GM18520 (cell line): ENCODE results near the gene NACC2.

Source experiments
- ATAC-seq: cut with Tn5 transposase; IDR thresholded peaks from one replicate; pipeline ENCODE4 v1.9.1; 2021; ENCODE audit not compliant: unreplicated experiment

The NACC2 gene

DNA sequence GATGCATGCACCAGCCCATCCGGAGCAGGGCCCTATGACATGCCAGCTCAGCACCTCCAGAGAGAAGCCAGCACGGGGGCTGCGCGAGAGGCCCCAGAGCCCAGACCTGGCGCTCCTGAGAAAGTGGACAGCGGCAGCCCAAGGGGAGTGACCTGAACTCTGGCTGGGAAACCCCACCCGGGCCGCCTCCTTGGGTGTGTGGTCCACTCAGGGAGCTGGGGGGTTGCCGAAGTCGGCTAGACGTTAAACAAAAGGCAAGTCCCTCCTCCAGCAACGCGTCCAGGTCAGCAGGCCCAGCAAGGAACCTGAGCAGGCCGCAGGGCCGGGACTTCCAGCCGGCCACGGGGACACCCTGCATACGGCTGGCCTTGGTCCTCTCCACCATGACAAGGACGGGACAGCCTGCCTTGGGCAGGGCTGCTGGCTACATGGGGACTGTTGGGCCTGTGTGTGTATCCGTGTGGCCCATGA, 35.7 kb downstream of the NACC2 start:
- ATAC-seq = no peak

DNA sequence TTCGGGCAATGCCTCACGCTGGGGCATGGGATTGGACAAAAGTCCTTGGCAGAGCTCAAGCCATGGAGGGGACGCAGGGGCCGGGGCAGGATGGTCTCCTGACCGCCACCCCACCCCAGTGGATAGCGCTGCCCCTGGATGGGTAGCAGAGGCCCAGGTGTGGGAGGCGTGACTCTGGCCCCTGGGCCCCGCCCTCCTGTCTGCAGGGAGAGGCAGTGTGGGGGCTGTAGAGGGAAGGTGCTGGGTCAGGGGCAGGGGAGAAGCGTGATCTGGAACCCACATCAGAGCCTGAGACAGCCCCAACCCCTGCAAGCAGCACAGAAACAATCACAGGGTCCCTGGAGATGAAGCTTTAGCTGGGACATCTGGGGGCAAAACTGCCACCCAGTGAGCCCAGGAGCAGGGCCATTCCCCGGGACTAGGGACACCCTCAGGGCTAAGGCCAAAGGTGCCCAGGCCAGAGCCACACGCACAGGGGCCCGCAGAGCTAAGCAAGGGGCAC, 36.2 kb downstream of the NACC2 start:
- no peak for ATAC-seq

DNA sequence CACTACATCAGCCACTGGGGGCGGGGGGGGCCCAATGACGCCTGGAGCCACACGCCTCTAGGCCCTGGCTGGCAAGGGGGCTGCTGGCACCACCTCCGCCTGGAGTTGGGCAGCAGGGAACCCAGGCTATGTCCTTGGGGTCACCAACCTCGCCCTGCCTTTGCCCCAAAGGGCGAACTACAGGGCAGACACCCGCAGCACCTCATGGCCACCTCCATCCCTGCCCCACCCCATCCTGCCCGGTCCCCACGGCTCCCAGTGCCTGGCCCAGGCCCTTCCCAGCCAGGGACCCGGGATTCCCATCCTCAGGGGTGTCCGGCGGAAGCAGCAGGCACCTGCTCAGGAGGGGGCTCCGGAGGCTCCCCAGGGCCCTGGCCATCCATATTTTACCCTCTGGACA, 37.0 kb downstream of the NACC2 start:
- no peak for ATAC-seq

DNA sequence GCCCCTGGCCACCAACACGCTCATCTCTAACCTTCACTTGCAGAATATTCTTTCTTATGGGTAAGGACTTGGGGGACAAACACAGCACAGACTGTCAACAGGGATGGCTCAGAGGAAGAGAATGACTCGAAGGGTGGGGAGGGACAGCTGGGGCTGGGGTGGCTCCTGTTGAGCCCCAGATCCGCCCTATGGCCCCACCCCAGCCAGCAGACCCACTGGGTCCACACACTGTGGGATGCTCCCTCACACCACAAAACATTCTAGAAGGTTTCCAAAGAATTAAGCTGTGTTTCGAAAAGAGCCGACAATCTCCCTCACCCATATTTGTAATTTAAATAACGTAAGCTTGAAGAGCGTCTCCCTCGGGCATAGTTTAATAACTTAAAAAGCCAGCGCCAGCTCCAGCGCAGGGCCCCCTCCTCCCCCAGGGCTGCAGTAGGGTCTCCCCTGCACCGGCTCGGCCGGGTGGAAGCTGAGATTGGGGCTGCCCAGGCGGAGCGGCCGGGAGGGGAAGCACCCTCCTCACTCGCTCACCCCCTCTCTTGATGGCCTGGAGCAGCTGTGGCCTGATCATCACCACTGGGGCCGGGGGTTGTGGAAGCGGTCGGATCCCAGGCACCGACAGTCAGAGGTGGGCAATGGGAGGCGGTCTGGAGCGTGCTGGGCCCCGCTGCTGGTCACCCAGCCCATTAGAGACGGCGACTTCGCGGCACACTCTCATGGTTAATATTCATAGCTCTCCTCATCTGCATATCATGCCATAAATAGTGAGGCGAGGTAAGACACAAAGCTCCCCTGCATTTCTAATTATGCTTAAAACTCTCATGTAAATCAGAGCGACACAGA, 37.6 kb downstream of the NACC2 start:
- no peak for ATAC-seq

DNA sequence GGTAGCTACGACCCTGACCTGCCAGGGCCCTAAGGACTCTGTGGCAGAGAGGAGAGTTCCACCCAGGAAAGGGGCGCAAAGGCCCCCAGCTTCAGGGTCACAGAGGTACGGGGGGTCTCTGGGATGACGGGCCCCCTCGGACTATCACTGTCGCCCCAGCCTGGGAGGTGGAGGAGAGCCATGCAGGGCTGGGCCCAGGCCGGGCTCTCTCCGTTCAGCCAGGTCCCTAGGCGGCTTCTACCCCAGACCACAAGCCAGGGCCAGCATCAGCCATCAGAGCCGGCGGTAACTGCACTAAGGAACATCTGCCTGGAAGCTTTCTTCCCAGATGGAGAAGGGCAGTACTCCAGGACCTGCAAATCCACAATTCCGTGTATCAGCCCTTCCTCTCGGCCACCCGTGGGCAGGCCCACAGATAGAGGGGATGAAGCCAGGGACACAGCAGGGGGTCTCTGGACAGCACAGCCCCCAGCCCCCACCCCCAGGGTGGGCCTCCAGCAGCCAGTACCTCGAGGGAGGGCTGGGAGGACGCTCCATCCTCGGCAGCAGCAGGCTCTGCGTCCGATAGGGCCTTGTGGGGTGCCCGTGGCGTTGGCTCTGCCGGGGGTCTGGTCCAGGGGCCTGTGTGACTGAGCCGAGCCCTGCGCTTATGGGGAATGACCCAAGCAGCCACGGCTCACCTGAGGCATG, 38.4 kb downstream of the NACC2 start:
- no peak for ATAC-seq

DNA sequence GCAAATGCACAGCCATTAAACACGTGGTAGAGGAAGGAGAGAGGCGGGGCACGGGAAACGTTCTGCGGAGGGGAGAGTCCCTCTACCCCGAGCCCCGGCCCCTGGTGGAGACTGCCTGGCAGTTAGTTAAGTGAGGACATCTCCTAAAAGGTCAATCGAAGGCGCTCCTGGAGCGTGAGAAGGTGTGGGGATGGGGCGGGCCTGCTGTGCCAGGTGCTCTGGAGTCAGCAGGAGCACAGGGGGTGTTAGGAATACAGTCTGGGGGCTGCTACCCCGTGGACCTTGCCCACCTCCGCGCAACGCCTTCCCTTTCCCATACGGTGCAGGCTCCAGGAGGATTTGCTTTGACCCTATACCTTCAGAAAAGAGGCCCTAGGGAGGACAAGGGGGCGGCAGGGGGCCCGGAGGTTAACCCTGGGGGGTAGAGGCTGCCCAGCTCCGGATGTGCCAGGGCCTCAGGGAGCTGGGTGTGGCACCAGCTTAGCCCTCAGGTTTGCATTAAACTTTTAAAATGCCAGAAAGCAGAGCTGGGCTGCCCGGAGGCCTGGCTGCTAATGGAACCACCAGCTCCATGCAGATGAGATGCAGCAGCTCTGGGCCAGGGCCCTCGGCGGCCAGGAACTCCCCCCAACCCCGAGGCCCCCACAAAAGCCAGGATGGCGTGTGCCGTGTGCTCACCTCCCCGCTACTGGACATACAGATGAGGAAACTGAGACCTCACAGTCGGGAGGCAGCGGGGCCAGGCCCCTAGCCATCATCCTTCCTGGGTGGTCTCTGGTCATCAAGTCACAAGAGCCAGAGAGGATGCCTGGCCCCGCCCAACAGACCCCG, 39.2 kb downstream of the NACC2 start:
- ATAC-seq = no peak

DNA sequence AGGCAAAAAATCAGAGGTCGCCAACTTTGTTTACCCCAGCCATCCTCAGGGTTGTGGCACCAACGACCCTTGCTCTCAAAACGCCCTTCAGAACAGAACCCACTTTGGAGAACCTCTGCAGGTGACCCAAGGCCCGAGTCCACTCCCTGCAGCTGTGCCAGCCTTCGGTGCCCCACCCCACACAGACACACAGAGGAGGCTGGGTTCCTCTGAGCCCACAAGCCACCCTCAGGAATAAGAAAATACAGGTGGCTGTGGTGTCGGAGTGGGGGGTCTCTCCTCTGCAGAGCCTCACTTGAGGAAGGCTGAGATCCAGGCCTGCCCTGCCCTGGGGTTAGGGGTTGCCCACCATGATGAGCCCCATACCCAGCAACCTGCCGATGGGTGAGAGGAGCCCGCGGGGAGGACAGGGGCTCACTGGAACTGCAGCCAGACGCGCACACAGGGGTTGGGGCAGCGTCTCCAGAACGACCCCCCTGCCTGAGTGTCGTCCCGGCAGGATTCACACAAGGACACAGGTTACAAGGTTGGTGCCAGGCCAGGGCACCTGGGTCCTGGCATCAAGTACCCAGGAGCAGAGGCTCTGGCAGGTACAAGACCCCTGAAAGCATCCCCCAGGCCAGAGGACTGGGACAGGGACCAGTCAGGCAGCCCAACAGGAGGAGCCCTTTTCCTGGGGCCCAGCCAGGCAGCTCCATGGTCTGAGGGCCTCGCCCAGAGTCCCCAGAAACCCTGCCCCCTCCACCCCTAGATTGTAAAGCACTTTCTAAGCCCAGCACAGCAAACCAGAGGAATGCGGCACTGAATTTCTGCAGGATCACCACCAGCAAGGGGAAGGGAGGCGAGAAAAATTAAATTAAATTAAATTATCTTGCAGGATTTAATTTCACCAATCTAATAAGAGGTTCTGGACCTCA, 40.0 kb downstream of the NACC2 start:
- no peak for ATAC-seq

DNA sequence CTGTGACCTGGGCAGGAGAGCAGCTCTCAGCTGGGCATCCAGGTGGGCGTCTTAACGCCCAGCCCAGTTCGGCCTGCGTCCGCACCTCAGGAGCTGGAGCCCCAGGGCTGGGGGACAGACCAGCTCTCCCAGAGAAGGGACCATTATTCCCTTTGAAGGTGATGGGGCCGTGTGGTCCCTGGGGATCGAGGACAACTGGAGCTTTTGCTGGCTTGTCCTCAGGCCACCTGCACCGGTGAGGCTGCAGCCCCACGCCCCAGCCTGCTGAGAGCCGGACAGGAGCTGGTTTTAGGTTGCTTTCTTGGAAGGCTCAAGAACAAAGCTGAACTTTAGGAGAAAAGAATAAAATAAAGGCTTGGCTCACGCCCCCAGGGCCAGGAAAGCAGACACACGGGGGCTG, 40.9 kb downstream of the NACC2 start:
- ATAC-seq = no peak

DNA sequence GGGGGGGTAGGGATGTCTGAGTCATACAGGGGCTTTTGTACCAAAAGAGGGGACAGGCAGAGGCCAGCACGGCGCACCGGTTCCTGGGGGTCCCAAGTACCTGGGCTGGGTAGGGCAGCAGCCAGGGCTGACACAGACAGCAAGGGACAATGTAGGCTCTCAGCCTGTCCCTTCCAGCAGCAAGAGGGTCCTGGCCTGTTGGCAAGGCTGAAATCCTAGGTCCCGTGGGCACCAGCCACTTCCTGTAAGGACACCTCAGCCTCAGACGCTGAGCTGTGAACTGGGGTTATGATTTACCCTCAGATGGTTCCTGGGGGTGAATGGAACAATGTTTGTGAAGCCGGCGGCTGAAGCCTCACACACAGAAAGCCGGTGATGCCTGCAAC, 41.3 kb downstream of the NACC2 start:
- ATAC-seq = no peak

DNA sequence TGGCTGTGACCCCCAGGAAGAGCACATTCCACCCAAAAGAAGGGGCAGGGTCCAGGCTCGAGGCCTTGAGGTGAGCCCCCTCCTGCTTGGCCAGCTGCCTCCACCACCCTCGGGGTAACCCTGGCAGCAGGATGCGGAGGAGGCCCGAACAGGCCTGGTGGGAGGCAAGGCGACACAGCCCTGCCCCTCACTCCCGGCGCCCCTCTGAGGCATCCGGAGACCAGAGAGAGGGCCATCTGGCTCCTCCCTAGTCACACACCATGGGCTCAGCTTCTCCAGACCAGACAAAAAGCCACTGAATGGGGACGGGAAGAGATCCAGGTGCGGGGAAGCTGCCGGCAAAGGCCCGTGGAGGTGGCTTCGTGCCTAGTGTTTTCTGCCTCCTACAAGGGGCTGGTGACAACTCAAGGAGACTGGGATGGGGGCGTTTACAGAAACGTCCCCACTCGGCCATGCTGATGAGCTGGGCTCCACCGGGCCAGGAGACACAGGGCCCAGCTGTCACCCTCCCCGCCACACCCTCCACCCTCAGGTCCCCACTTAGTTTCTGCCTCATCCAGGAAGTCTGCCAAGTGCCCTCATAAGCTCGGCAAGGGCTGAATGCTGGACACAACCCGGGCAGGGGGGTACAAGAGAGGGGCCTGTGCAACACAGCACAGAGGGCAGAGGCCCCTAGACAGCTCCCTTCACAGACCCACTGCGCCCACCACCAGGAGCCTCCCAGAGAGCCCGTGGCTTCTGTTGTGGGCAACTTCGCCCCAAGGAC, 41.9 kb downstream of the NACC2 start:
- no peak for ATAC-seq

DNA sequence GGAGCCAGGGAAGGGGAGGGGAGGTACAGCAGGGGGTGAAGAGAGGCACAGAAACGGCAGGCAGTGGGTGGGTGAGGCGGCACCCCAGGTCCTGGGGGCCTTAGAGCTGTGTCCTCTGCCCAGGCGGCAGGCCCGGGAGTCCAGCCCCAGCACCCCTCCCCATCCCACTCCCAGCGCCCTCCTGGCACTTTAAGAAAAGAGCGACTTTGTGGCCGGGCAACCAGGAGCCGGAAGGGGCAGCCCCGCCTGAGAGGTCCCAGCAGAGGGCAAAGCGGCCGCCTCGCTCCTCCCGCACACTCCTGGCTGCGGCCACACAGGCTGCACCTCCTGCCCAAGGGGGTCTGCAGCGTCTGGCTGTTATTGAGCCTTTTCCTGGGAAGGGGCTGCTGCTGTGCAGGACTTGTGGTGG, 42.6 kb downstream of the NACC2 start:
- ATAC-seq = no peak

DNA sequence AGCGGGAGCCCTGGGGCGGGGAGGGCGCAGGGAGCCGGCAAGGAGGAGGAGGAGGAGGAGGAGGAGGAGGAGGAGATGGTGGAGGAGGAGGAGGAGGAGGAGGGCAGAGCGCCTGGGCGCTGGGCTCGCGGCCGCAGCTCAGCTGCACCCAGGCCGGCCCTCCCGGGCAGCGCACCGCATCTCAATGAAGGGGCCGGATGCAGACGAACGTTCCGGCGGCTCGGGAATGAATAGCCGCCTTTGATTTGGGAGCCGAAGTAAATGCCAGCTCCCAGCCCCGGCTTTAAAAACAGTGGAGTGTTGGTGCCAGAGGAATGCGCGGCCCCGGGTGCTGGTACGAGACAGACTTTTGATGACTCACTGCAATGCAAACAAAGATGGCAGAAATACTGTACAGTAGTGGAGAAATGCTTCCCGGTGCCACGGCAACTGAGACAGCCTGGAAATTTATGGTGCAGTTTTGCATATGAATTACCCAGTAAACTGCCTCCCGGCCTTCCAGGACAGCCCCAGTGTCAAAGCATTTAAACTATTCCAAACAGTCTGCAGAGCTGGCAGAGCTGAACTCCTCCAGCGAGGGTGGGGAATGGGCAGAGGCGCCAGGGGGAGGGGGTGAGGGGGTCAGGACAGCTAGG, 43.1 kb downstream of the NACC2 start:
- no peak for ATAC-seq

DNA sequence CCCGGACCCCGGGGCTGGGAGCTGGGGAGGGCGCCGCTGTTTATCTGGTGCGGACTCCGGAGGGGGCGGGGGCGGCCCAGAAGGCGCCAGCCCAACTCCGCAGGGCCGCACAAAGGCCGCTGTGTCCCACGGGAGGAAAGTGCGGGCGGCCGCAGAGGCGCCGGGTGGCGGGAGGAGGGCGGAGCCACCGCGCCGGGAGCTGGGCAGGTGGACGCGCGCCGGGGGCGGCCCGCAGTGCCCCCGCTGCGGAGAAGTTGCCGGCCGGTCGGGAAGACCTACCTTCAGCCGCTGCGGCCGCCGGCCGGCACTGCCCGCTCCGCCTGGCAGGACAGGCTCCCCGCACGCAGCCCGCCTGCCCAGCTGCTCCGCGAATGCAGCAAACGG, 43.6 kb downstream of the NACC2 start:
- ATAC-seq = no peak

DNA sequence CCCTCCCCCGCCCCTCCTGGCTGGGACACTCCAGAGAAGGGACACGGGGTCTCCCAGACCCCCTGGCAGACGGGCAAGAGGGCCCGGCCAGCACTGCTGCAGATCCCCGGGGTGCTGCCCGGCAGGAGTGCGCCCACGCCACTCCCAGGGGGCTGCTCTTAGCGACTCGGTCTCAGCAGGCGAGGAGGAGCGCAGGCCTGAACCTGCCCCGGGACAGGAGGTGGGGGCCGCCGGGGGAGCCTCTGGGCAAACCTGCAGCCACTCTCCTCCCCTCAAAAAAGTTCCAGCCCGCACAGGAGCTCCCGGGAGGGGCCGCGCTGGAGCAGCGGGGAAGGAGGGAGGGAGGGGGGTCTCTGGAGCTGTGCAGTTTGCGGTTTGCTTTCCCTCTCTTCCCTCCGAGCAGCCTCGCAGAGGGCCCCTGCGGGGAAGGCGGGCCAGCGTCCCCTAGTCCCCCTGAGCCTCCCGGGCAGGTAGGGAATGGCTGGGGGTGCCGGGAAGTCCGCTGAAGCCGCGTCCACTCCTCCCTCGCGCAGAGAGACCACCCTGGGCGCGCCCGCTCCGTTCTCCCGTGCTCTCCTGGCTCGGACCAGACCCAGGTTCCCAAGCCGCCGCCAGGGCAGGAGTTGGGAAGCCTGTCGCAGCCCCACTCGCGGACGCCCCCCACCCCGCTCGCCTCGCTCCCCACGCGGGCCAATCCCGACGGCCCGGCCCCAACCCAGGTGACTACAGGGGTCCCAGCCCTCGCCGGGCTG, 44.2 kb downstream of the NACC2 start:
- no peak for ATAC-seq

DNA sequence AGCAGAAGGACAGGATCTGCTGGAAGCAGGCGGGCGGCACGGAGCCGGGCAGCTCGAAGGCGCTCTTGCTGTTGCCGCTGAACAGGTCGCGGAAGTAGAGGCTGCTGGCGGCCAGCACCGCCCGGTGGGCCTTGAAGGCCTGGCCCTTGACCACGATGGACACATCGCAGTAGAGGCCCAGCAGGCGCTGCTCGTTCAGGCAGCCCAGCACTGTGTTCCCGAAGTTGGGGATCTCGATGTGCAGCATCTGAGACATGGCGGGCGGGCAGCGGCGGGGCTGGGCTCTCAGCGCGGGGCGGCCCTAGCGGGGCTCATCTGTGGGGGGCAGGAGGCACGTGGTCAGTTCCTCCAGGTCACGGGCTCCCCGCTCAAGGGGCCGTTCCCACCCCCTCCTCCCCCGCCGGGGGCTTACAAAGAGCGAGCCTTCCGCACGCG, 44.8 kb downstream of the NACC2 start:
- no peak for ATAC-seq

DNA sequence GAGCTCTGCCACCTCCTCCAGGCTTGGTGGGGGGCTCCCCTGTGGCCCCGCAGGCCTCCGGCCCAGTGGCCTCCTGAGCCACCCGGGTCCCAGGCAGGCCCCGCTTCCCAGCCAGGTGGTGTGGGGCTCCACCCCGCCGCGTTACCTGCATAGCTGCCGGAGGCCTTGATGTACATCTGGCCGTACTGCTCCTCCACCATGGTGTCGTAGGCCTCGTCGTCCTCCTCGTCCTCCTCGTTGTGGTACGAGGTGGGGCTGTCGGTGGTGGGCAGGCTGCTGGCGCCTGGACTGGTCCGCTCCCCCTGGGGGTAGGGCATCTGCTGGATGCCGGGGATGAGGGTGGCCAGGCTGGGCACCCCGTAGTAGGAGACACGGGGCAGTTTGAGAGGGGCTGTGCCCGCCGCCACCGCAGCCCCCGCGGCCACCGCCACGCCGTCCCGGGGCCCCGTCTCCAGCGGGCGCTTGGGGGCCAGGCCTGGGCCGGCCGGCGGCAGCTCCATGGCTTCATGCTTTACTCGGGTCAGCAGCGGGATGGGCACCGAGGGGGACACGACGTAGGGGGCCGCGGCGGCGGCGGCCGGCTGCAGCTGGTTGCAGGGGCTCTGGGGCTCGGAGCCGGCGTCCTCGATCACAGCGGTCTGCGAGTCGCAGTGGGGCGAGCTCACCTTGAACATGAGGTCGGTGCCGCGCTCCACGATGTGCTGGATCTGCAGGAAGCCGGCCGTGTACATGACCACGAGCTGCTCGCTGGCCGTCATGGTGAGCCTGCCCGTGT, 45.4 kb downstream of the NACC2 start:
- ATAC-seq = no peak

DNA sequence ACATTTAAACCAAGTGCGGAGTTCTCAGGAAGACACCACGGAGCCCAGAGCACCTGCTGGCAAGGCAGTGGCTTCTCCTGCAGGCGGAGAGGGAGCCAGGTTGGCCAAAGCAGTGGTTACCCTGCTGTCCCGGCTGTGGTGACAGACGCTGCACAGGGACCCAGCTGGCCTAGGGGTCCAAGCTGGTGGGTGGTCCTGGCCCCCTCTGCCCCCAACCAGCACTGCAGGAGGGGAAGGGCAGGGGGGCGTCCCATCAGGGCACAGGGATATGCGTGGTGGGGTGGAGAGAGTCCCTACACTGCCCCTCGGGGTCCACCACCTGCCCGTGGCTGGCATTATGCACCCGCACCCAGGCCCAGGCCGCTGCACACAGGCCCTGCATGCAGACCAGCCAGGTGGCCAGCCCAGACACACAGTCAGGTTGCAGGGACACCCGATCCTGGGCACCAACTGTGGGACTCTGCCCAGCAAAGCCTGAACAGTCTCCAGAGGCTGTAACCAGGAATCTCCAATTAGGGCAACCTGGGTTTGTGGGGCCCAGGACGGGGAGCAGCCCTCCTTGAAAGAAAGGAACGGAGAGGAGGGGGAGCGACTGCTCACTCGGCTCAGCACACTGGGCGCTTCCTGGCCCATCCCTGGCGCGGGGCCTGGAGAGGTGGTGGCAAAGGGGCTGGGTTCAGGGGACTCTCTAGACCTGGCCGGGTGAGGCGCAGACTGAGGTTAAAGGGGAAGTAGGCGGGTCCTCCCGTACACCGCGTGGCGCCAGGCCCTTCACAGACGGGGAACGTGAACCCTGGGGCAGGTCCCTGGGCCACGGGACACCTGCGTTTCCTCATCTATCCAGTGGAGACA, 46.3 kb downstream of the NACC2 start:
- no peak for ATAC-seq
